Neural progenitor cell (in vitro differentiated cells): ENCODE measurements around the gene AGPAT4. TPM values are rescaled to one million over a fixed set of nuclear protein-coding genes. Genes with fewer than 3 reads are reported as not detected.

ENCODE experiments used
- DNase-seq: peaks from one replicate; pipeline ENCODE4 v3.0.0-alpha.2; 2016; ENCODE audit warnings: low spot score
- H2AFZ ChIP-seq: fragments of 200-600 bp; sonication (generic); replicated peaks from 2 replicates; pipeline ENCODE4 v1.6.1; 2016; ENCODE audit warnings: antibody characterized with exemption
- H3F3A ChIP-seq: fragments of 200-600 bp; sonication (generic); 2 replicates; pipeline ENCODE4 v1.6.1; 2016; ENCODE audit warnings: antibody characterized with exemption, low read depth
- H3K27ac ChIP-seq: fragments of 200-600 bp; sonication (generic); 2 replicates; pipeline ENCODE4 v1.5.1; 2016; ENCODE audit warnings: mild to moderate bottlenecking
- H3K27me3 ChIP-seq: fragments of 200-600 bp; sonication (generic); 2 replicates; pipeline ENCODE4 v1.6.1; 2016; ENCODE audit warnings: mild to moderate bottlenecking, moderate library complexity
- H3K36me3 ChIP-seq: fragments of 200-600 bp; sonication (generic); 2 replicates; pipeline ENCODE4 v1.5.1; 2016
- H3K4me1 ChIP-seq: fragments of 200-600 bp; sonication (generic); 2 replicates; pipeline ENCODE4 v1.6.1; 2016; ENCODE audit warnings: mixed run types
- H3K4me2 ChIP-seq: fragments of 200-600 bp; sonication (generic); 2 replicates; pipeline ENCODE4 v1.6.1; 2016
- H3K4me3 ChIP-seq: fragments of 200-600 bp; sonication (generic); 2 replicates; pipeline ENCODE4 v1.5.1; 2016
- H3K79me2 ChIP-seq: fragments of 200-600 bp; sonication (generic); 2 replicates; pipeline ENCODE4 v1.6.1; 2016; ENCODE audit warnings: low read depth
- H3K9ac ChIP-seq: fragments of 200-600 bp; sonication (generic); 2 replicates; pipeline ENCODE4 v1.6.1; 2016
- H3K9me3 ChIP-seq: fragments of 200-600 bp; sonication (generic); 2 replicates; pipeline ENCODE4 v1.5.1; 2016; ENCODE audit warnings: low read depth
- H4K20me1 ChIP-seq: fragments of 200-600 bp; sonication (generic); 2 replicates; pipeline ENCODE4 v1.6.1; 2016; ENCODE audit warnings: low read depth
- H3K27ac Mint-ChIP-seq: 3 replicates; pipeline ENCODE4 v1.8.0; 2021; ENCODE audit warnings: mixed read lengths
- H3K27me3 Mint-ChIP-seq: 2 replicates; pipeline ENCODE4 v1.8.0; 2022; ENCODE audit warnings: low read depth, mild to moderate bottlenecking, inconsistent platforms, moderate library complexity, mixed read lengths; ENCODE audit not compliant: insufficient read depth
- H3K36me3 Mint-ChIP-seq: 3 replicates; pipeline ENCODE4 v1.8.0; 2021; ENCODE audit warnings: mixed read lengths
- H3K4me1 Mint-ChIP-seq: 3 replicates; pipeline ENCODE4 v1.8.0; 2021; ENCODE audit warnings: mixed read lengths
- H3K4me3 Mint-ChIP-seq: 3 replicates; pipeline ENCODE4 v1.8.0; 2021; ENCODE audit warnings: mild to moderate bottlenecking, moderate library complexity, mixed read lengths
- H3K9me3 Mint-ChIP-seq: 3 replicates; pipeline ENCODE4 v1.8.0; 2020; ENCODE audit warnings: mixed read lengths
- CTCF ChIP-seq: fragments of 200-600 bp; sonication (generic); IDR thresholded peaks from 2 replicates; pipeline ENCODE4 v1.5.1; 2017; ENCODE audit warnings: antibody characterized with exemption, mild to moderate bottlenecking
- EZH2 ChIP-seq: fragments of 200-600 bp; sonication (generic); IDR thresholded peaks from 2 replicates; pipeline ENCODE4 v1.6.1; 2017; ENCODE audit warnings: antibody characterized with exemption, mild to moderate bottlenecking, moderate library complexity
- EZH2phosphoT487 ChIP-seq: fragments of 200-600 bp; sonication (generic); IDR thresholded peaks from 2 replicates; pipeline ENCODE4 v1.6.1; 2017; ENCODE audit warnings: antibody characterized with exemption
- total RNA-seq: library from RNA; depleted of rRNA; stranded (reverse); fragments of >200 nt; gene quantifications from 2 replicates; pipeline ENCODE4 v1.2.3, GENCODE V29; 2015; ENCODE audit warnings: low replicate concordance

AGPAT4 gene
- total RNA-seq, 1 donor from 2014 or later = 30.5 TPM

DNA sequence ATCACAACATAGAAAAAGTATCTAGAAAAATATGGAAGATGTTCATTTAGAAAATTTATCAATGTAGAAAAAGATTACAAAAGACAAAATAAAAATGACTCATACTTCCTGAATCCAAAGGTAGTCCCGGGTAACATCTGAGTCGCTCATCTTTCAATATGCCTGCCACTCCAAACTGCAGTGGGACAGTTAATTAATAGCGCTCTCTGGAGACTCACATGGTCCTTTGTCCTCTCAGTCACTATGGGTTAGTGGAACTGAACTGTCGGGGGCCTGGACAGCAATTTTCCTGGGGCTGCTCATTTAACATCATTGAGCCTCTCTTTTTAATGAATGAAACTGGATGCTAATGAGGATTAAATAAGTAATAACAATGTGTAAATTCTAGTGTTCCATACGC lies 178.9 kb downstream of the AGPAT4 start:
- no peak for TF ChIP-seq EZH2
- no peak for TF ChIP-seq CTCF
- TF ChIP-seq EZH2phosphoT487 = no peak
- H3K4me2 ChIP-seq = no peak overlapping the region
- Mint-ChIP-seq H3K27me3 (no peaks in the 10 kb centered on the region), H3K4me3 (no peak overlapping the region), H3K9me3 (no peaks in the 10 kb centered on the region), H3K27ac (no peak overlapping the region), H3K36me3 (peaks cover 25% of the 10 kb centered on the region), H3K4me1 (peaks cover 5% of the 10 kb centered on the region)
- no peak overlapping the region for H3K27ac ChIP-seq
- H3K4me3 ChIP-seq = no peak overlapping the region
- H3K79me2 ChIP-seq = no peaks in the 10 kb centered on the region
- H3K9me3 ChIP-seq = no peaks in the 10 kb centered on the region
- H2AFZ ChIP-seq = no peak overlapping the region
- DNase-seq = peak; percentile 20
- no peaks in the 10 kb centered on the region for H3F3A ChIP-seq
- no peak overlapping the region for H3K9ac ChIP-seq
- H3K36me3 ChIP-seq = peaks cover 12% of the 10 kb centered on the region
- H4K20me1 ChIP-seq = no peaks in the 10 kb centered on the region
- H3K4me1 ChIP-seq = peaks cover 10% of the 10 kb centered on the region
- H3K27me3 ChIP-seq = no peaks in the 10 kb centered on the region

DNA sequence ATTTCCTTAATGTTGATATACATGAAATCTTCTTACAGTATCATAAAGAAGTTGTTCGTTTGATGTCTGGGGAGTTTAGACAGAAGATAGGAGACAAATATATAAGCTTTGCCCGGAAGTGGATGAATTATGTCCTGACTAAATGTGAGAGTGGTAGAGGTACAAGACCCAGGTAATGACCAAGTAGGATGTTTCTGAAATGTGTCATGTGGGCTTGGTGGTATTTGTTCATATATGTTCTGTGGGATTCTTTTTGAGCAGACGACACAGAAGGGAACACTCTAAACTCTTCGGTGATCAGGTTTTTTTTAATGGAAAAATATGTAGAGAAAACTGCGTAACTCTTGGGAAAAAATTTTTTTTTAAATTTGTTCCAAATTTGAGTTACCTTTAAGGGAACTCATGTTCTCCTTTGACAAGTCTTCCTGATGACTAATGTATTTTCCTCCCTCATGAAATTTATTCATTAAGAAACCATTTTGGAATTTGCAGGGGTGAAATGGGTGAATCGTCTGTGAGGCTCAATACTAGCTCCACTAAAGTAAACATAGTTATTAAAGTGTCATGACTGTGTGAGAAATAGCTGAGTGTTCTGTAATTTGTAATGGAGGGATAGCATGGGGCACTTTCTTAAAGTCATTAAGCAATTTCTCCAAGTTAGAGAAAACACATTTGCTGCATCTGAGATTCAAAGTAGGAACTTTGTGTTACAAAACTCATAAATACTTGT lies 181.7 kb downstream of the AGPAT4 start:
- Histone ChIP-seq H3K27ac (no peak overlapping the region), H3K4me3 (no peak overlapping the region), H3K27me3 (no peaks in the 10 kb centered on the region), H3K4me2 (no peak overlapping the region), H3K79me2 (no peaks in the 10 kb centered on the region), H2AFZ (no peak overlapping the region), H3K4me1 (peaks cover 10% of the 10 kb centered on the region), H3K36me3 (peaks cover 17% of the 10 kb centered on the region), H3F3A (no peaks in the 10 kb centered on the region), H3K9ac (no peak overlapping the region), H4K20me1 (no peaks in the 10 kb centered on the region), H3K9me3 (no peaks in the 10 kb centered on the region)
- H3K27ac Mint-ChIP-seq = no peak overlapping the region
- TF ChIP-seq CTCF (no peak), EZH2phosphoT487 (no peak), EZH2 (no peak)
- no peak overlapping the region for H3K4me3 Mint-ChIP-seq
- peaks cover 24% of the 10 kb centered on the region for H3K36me3 Mint-ChIP-seq
- no peaks in the 10 kb centered on the region for H3K27me3 Mint-ChIP-seq
- no peak for DNase-seq
- peaks cover 5% of the 10 kb centered on the region for H3K4me1 Mint-ChIP-seq
- H3K9me3 Mint-ChIP-seq = no peaks in the 10 kb centered on the region

DNA sequence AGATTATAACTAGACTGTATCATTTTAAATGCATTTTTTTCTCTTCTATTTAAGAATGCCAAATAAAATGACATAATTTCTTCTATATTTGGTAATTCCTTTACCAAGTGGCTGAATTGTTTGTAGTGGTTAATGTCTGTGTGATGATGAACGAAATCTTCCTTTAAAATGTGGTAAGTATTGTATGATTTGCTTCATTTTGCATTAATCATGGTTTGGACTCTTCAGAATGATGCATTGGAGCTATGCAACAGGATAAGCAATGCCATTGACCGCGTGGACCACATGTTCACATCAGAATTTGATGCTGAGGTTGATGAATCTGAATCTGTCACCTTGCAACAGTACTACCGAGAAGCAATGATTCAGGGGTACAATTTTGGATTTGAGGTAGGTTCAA lies 182.7 kb downstream of the AGPAT4 start:
- H3K9me3 Mint-ChIP-seq = no peaks in the 10 kb centered on the region
- Histone ChIP-seq H2AFZ (no peak overlapping the region), H3K27ac (no peak overlapping the region), H3K4me3 (no peak overlapping the region), H3K9me3 (no peaks in the 10 kb centered on the region), H3K4me1 (peaks cover 10% of the 10 kb centered on the region), H3F3A (no peaks in the 10 kb centered on the region), H3K4me2 (no peak overlapping the region), H3K36me3 (peaks cover 21% of the 10 kb centered on the region), H3K27me3 (no peaks in the 10 kb centered on the region), H3K79me2 (no peaks in the 10 kb centered on the region), H4K20me1 (no peaks in the 10 kb centered on the region), H3K9ac (no peak overlapping the region)
- DNase-seq = no peak
- no peaks in the 10 kb centered on the region for H3K27me3 Mint-ChIP-seq
- H3K27ac Mint-ChIP-seq = no peak overlapping the region
- no peak overlapping the region for H3K4me3 Mint-ChIP-seq
- H3K4me1 Mint-ChIP-seq = peaks cover 5% of the 10 kb centered on the region
- H3K36me3 Mint-ChIP-seq = peaks cover 26% of the 10 kb centered on the region
- TF ChIP-seq CTCF (no peak), EZH2 (no peak), EZH2phosphoT487 (no peak)
